WTC11 (cell line): Measurements from ENCODE around the gene ARAP1.

ENCODE experiments used
- ATF1 ChIP-seq: sonication (generic); formaldehyde crosslinking; IDR thresholded peaks from 2 replicates; pipeline ENCODE4 v1.8.1; 2023; ENCODE audit warnings: mild to moderate bottlenecking, moderate library complexity, missing genetic modification reagents
- CREB1 ChIP-seq: sonication (generic); formaldehyde crosslinking; IDR thresholded peaks from 2 replicates; pipeline ENCODE4 v1.8.0; 2023; ENCODE audit warnings: mild to moderate bottlenecking, missing genetic modification reagents
- CTCF ChIP-seq: fragments of 200-600 bp; IDR thresholded peaks from 2 replicates; pipeline ENCODE4 v1.8.0; 2022; ENCODE audit warnings: antibody characterized with exemption
- E2F5 ChIP-seq: sonication (generic); formaldehyde crosslinking; IDR thresholded peaks from 2 replicates; pipeline ENCODE4 v1.8.1; 2022; ENCODE audit warnings: mild to moderate bottlenecking, moderate library complexity, missing genetic modification reagents
- ELF4 ChIP-seq: sonication (generic); formaldehyde crosslinking; IDR thresholded peaks from 2 replicates; pipeline ENCODE4 v1.8.1; 2022; ENCODE audit warnings: low read depth, mild to moderate bottlenecking, moderate library complexity, missing genetic modification reagents
- NR1H2 ChIP-seq: sonication (generic); formaldehyde crosslinking; IDR thresholded peaks from 2 replicates; pipeline ENCODE4 v1.9.0; 2021; ENCODE audit warnings: mild to moderate bottlenecking, moderate library complexity, missing genetic modification reagents
- SMAD3 ChIP-seq: sonication (generic); formaldehyde crosslinking; IDR thresholded peaks from 2 replicates; pipeline ENCODE4 v1.8.0; 2022; ENCODE audit warnings: missing genetic modification reagents, mild to moderate bottlenecking, borderline replicate concordance
- SP1 ChIP-seq: sonication (generic); formaldehyde crosslinking; conservative IDR thresholded peaks from 2 replicates; pipeline ENCODE4 v1.8.1; 2022; ENCODE audit warnings: missing genetic modification reagents
- ZNF416 ChIP-seq: fragments of 250-450 bp; sonication (Bioruptor Pico); IDR thresholded peaks from 2 replicates; pipeline ENCODE4 v1.9.0; 2021; ENCODE audit warnings: mild to moderate bottlenecking, inconsistent platforms
- TF ChIP-seq, protein P1 (sequence below): sonication (generic); formaldehyde crosslinking; IDR thresholded peaks from 2 replicates; pipeline ENCODE4 v1.8.0; 2022; ENCODE audit warnings: mild to moderate bottlenecking, missing genetic modification reagents
- TF ChIP-seq, protein P2 (sequence below): sonication (generic); formaldehyde crosslinking; conservative IDR thresholded peaks from 2 replicates; pipeline ENCODE4 v1.8.1; 2023; ENCODE audit warnings: mild to moderate bottlenecking, low read depth, missing genetic modification reagents, moderate library complexity

GRCh38 chr11:72775288-72776110, 23.3 kb upstream of the ARAP1 start:
- TF ChIP-seq, protein P1, sequence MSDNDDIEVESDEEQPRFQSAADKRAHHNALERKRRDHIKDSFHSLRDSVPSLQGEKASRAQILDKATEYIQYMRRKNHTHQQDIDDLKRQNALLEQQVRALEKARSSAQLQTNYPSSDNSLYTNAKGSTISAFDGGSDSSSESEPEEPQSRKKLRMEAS (CRISPR knock-in tag) = no peak
- TF ChIP-seq SP1 (CRISPR knock-in tag) (no peak), NR1H2 (CRISPR knock-in tag) (no peak), CTCF (no peak), E2F5 (CRISPR knock-in tag) (no peak), CREB1 (CRISPR knock-in tag) (no peak), ZNF416 (no peak), ELF4 (no peak), ATF1 (CRISPR knock-in tag) (no peak), SMAD3 (no peak)
- TF ChIP-seq, protein P2, sequence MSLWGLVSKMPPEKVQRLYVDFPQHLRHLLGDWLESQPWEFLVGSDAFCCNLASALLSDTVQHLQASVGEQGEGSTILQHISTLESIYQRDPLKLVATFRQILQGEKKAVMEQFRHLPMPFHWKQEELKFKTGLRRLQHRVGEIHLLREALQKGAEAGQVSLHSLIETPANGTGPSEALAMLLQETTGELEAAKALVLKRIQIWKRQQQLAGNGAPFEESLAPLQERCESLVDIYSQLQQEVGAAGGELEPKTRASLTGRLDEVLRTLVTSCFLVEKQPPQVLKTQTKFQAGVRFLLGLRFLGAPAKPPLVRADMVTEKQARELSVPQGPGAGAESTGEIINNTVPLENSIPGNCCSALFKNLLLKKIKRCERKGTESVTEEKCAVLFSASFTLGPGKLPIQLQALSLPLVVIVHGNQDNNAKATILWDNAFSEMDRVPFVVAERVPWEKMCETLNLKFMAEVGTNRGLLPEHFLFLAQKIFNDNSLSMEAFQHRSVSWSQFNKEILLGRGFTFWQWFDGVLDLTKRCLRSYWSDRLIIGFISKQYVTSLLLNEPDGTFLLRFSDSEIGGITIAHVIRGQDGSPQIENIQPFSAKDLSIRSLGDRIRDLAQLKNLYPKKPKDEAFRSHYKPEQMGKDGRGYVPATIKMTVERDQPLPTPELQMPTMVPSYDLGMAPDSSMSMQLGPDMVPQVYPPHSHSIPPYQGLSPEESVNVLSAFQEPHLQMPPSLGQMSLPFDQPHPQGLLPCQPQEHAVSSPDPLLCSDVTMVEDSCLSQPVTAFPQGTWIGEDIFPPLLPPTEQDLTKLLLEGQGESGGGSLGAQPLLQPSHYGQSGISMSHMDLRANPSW (CRISPR knock-in tag) = no peak
